GM21529 (cell line): ENCODE results near the gene NAGLU.
A peak's percentile ranks its signal among the peaks of the same experiment; 100 is the strongest.

Experiments
- ATAC-seq: cut with Tn5 transposase; IDR thresholded peaks from one replicate; pipeline ENCODE4 v1.9.1; 2021; ENCODE audit not compliant: unreplicated experiment

NAGLU gene

DNA sequence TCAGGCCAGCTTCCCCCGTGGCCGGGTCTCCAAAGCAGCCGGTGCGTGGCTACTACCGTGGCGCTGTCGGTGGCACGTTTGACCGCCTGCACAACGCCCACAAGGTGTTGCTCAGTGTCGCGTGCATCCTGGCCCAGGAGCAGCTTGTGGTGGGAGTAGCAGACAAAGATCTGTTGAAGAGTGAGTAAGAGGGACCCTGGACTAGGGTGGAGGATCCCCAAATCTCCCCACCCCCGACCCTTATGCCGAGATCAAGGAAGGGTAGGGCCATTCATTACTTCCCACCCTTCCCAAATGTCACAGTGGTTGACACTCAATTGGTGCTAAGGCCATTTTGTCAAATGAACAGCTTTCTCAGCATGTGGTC lies 27.1 kb downstream of the NAGLU start:
- no peak for ATAC-seq

DNA sequence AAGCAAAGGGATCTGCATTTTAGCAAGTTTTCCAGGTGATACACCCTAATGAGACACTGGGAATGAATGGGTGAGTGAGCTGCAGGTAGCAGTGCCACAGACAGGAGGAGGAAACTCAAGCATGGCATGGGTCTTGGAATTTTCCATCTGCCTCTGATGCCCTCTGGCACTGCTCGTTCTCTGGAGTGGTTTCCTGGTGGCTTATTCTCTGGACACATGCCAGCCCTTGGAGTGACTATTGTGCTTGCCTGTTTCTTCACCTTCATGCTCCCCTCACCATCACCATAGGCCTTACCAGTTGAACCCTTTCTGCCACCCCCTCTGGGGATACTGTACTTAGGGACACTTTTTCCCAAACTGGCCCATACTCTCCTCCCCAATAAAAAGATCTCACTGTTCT lies 27.5 kb downstream of the NAGLU start:
- ATAC-seq, result no peak

DNA sequence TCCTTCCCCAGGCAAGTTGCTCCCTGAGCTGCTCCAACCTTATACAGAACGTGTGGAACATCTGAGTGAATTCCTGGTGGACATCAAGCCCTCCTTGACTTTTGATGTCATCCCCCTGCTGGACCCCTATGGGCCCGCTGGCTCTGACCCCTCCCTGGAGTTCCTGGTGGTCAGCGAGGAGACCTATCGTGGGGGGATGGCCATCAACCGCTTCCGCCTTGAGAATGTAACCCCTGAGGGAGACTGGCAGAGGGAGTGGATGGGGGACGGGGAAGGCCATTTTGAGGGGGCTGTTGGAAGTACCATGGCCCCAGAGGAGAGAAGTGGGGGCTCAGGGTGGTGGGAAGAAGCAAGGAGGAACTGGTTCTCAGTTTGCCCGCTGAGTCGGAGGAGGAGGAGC lies 27.9 kb downstream of the NAGLU start:
- ATAC-seq, result no peak

GRCh38 chr17:42564815-42565522 lies 28.9 kb downstream of the NAGLU start:
- no peak for ATAC-seq

- ATAC-seq, result no peak
These were observed 29.6 kb downstream of the NAGLU start for GRCh38 chr17:42565523-42566214.

DNA sequence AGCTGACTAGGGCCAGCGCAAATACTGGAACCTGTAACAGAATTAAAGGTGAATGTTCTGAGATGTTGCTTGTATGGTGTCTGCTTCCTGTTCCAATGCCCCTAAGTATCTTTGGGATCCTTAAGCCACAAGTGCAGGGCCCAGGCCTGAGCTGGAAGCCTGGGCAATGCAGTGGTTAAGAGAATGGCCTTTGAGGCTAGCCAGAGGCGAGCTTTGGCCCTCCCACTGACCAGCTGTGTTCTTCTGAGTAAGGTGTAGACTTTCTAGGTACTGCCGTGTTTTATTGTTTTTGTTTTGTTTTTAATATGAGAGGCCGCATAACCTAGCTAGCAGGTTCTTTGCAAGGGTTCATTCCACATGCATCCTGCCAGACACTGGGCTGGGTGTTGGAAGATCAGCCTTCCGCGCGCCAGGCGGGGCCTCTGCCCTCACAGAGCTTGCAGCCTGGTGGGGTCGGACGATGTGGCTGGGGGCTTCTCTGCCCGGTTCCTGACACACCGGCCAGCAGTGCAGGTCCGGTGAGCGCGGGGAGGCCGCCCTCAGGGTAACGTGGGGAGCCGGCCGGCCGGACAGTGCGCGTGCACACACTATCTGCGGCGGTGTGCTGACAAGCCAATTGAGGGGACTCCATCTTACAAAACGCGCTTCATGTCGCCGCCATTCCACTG lies 30.3 kb downstream of the NAGLU start:
- no peak for ATAC-seq

DNA sequence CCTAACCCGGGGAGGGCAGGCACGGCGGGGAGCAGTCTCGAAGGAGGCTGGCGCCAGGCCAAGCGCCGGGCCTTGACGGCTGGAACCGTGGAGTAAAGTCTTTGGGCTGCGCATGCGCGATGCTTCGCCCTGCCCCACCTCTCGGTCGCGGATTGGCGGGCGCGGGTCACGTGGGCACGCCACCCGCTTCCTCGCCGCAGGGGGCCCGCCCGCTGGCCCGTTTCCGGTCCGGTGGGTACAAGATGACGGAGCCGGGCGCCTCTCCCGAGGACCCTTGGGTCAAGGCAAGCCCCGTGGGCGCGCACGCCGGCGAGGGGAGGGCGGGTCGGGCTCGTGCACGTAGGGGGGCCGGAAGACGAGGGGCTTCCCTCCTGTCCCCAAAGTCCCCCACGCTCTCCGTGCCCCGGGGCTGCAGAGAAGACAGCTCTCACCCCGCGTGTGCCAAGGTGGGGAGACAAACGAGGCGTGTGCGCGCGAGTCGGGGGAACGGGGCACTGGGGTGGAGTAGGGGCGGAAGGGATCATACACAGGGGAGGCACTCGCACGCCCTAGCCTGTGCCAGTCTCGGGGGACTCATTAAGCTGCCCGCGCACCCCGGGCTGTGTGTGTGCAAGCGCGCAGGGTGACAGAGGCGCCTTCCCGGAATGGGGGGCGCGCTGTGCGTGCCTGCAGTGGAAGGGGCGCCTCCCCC lies 31.0 kb downstream of the NAGLU start, which contains the start of gene MLX:
Gene MLX, plus strand, starts transcription at position 218 of the 691 bp plus-strand sequence. Its CDS starts 25 bp downstream, at position 243.
- no peak for ATAC-seq

DNA sequence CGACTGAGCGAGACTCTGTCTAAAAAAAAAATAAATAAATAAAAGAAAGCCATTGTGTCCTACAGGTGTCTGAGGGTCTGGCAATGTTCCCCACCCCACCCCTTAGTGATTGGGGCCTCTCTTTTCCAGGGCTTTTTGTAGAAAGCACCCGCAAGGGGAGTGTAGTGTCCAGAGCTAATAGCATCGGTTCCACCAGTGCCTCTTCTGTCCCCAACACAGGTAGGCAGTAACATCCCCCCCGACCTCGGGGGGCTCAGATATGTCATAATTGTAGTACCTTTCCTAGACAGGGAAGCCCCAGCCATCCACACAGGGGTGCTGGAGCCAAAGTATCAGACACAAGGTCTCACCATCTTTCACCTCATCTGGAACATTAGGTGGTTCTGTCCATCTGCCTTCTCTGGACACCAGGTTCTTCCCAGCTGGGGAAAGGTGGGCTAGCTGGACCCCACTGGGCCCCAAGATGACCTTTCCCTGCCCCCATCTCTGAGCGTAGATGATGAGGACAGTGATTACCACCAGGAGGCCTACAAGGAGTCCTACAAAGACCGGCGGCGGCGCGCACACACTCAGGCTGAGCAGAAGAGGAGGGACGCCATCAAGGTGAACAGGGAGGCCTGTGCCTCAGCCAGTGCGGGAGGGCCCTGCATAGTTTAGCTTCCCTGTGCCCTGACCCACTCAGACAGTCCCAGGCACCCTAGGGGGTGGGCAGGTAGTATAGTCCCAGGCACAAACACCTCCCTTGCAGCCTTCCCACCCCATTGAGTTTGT lies 32.5 kb downstream of the NAGLU start:
- no peak for ATAC-seq

DNA sequence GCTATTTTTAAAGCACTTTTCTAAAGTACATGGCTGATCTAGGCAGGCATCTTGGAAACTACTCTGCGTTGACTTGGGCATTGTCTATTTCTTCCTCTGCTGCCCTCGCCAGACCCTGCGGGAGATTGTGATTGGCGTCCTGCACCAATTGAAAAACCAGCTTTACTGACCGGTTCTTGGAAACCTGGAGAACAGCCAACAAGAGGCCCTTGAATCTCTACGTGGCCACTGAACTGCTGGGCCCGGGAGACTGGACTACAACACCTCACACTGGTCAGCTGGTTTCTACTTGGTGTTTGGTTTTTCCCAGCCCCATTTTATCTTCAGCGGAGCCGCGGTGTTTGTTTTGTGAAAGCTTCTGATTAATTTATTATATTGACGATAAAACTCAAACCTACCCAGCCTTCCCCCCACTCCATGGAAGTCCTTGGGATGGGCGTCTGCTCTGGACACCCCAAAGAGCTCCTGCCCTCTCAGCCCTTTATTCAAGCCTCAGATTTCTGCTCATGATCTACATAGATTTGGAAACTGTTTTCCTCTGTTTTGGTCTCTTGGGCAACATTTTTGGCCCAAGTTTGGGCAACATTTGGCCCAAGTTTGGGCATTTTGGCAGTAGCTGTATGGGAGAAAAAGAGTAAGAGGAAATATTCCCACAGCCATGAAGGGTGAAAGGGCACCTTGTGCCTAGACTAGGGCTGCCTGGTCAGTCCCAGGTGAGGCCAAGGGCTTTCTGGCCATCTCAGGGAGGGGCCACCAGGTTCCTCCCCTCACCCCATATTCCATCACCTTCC lies 35.6 kb downstream of the NAGLU start:
- ATAC-seq, result no peak

DNA sequence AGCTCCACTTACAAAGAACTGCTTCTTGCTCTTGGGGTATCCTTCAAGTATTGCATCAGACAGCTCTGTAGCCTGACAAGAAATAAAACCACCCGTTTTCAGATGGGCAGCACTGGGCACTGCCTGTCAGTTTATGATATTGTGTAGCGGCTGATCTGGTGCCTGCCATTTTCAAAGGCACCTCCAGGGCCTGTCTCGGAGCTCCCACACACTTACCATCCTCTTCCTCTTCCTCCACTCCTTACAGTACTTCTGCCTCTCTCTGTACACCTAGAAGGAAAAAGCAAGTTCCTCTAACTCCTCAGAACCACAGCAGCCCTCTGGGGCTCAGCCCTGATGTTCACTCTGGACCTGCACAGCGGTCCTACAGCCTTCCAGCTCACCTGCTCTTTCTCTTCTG lies 37.1 kb downstream of the NAGLU start:
- no peak for ATAC-seq

GRCh38 chr17:42574463-42574862 lies 38.4 kb downstream of the NAGLU start:
- ATAC-seq, result no peak

GRCh38 chr17:42577140-42577531 lies 41.1 kb downstream of the NAGLU start:
- no peak for ATAC-seq

- ATAC-seq, result peak; percentile 69
These were observed 41.7 kb downstream of the NAGLU start, which contains the start of gene PSMC3IP for GRCh38 chr17:42577532-42578281. PSMC3IP (minus strand) TSS chr17:42577729; CDS start chr17:42577686, 43 bp downstream.

DNA sequence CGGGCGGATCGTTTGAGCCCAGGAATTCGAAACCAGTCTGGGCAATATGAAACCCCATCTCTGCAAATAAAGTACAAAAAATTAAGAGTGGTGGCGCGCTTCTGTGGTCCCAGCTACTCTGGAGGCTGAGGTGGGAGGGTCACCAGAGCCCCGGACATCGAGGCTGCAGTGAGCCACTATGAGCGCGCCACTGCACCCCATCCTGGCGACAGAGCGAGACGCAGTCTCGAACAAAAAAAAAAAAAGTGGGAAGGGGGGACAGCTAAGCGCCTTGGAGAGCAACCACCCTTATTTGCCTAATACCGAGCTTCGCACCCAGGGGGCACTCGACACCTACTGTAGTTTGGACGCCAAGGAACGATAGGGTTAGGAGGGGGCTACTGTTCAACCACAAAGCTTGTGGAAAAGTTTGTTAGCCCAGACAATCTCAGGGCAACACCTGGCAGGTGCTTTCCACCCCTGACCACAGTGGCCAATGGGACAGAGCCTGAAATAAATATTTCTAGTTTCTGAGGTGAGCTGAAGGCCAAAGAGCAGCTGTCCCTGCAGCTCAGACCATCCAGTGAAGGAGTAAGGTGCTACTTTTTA lies 42.3 kb downstream of the NAGLU start:
- peak; percentile 56 for ATAC-seq

GRCh38 chr17:42579794-42580551 lies 43.9 kb downstream of the NAGLU start:
- ATAC-seq, result no peak

DNA sequence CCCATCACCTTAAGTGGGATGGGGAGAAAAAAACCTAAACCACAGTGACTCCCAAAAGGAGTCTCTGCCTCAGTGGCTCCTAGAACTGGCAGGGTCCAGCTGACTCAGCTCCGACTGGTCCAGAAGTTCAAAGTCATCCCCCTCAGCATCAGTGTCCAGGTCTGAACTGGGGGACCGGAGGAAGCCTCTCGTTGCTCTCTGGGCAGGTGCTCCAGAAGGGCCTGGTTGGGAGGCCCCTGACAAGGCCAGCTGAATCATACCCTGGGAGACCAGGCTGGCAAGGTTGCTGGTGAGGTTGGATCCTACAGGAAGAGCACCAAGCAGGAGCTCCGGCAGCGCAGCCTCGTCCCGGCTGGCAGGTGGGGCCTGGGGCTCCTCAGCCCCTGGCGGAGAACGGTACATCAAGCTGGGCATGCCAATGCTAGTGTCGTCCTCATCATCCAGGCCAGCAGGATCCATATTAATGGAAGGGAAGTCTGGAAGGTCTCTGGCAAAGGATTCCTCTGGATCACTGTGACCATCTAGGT lies 45.8 kb downstream of the NAGLU start:
- ATAC-seq, result no peak

- ATAC-seq, result no peak
These were observed 48.8 kb downstream of the NAGLU start for GRCh38 chr17:42584880-42585279.

DNA sequence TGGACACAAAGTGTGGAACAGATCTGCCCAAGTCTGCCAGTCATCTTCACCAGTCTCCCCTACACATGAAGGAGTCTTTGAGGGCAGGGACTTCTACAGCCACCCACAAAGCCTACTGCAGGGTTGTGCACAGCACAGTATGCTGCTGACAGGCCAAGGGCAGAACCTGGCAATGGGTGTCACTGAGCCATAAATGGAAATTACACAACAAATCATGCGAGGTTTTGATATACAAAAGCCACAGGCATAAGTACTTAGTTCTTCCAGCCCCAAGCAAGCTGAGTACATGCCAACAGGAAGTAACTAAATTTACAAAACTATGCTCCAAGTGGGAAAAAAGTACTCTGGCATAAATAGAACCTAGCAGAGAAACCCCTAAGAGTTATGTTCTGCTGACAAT lies 49.3 kb downstream of the NAGLU start:
- ATAC-seq, result no peak
